Mesothelial cell of epicardium (in vitro differentiated cells): ENCODE measurements around the gene PCDH17. TPM values are rescaled to one million over a fixed set of nuclear protein-coding genes. Genes with fewer than 3 reads are reported as not detected.

Source experiments
- DNase-seq, 2 experiments: peaks; one replicate each; pipeline ENCODE4 v3.0.0; 2021; ENCODE audit warnings: low spot score in 2 of 2; ENCODE audit not compliant: unreplicated experiment in 2 of 2
- H3K27ac Mint-ChIP-seq: 2 replicates; pipeline ENCODE4 v1.8.0; 2021; ENCODE audit warnings: mixed read lengths
- H3K27me3 Mint-ChIP-seq: 2 replicates; pipeline ENCODE4 v1.8.0; 2021; ENCODE audit warnings: low read depth, mixed read lengths
- H3K36me3 Mint-ChIP-seq: 2 replicates; pipeline ENCODE4 v1.8.0; 2021; ENCODE audit warnings: mixed read lengths
- H3K4me1 Mint-ChIP-seq: 2 replicates; pipeline ENCODE4 v1.8.0; 2021; ENCODE audit warnings: mixed read lengths
- H3K4me3 Mint-ChIP-seq: 2 replicates; pipeline ENCODE4 v1.8.0; 2021; ENCODE audit warnings: mild to moderate bottlenecking, moderate library complexity, mixed read lengths
- H3K9me3 Mint-ChIP-seq: 2 replicates; pipeline ENCODE4 v1.8.0; 2021; ENCODE audit warnings: mixed read lengths
- total RNA-seq: library from RNA; stranded (reverse); gene quantifications from 3 replicates; pipeline ENCODE4 v1.2.1, GENCODE V29; 2021
- TF ChIP-seq, protein P1 (sequence below): fragments of 200-600 bp; sonication (generic); IDR thresholded peaks from one replicate; pipeline ENCODE4 v1.5.0; 2021; ENCODE audit warnings: antibody characterized with exemption; ENCODE audit not compliant: unreplicated experiment

Gene PCDH17
- total RNA-seq, 1 donor from 2014 or later: 9.3 TPM

DNA sequence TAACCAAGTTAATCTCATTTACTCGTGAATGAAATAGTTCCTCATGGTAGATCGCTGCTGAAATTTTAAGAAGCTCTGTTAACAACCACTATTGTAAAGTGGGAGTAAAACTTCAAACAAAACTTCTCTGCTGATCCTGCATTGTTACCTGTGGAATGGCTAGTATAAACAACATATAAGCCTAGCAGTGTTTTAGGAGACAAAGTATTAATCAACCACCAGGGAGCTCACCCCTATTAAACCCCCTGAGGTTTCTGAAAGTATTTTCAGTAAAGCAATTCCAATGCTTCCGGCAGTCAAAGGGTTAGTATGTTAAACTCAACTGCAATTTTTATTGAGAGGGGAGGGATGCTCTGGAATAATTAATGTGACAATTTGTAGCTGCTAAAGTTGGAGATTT, 30.0 kb upstream of the PCDH17 start:
- no peak overlapping the region for H3K27ac Mint-ChIP-seq
- TF ChIP-seq, protein P1, sequence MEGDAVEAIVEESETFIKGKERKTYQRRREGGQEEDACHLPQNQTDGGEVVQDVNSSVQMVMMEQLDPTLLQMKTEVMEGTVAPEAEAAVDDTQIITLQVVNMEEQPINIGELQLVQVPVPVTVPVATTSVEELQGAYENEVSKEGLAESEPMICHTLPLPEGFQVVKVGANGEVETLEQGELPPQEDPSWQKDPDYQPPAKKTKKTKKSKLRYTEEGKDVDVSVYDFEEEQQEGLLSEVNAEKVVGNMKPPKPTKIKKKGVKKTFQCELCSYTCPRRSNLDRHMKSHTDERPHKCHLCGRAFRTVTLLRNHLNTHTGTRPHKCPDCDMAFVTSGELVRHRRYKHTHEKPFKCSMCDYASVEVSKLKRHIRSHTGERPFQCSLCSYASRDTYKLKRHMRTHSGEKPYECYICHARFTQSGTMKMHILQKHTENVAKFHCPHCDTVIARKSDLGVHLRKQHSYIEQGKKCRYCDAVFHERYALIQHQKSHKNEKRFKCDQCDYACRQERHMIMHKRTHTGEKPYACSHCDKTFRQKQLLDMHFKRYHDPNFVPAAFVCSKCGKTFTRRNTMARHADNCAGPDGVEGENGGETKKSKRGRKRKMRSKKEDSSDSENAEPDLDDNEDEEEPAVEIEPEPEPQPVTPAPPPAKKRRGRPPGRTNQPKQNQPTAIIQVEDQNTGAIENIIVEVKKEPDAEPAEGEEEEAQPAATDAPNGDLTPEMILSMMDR: no peak
- no peaks in the 10 kb centered on the region for H3K27me3 Mint-ChIP-seq
- no peak overlapping the region for H3K4me3 Mint-ChIP-seq
- H3K36me3 Mint-ChIP-seq: no peaks in the 10 kb centered on the region
- H3K4me1 Mint-ChIP-seq: no peaks in the 10 kb centered on the region
- DNase-seq: no peak
- H3K9me3 Mint-ChIP-seq: no peaks in the 10 kb centered on the region

DNA sequence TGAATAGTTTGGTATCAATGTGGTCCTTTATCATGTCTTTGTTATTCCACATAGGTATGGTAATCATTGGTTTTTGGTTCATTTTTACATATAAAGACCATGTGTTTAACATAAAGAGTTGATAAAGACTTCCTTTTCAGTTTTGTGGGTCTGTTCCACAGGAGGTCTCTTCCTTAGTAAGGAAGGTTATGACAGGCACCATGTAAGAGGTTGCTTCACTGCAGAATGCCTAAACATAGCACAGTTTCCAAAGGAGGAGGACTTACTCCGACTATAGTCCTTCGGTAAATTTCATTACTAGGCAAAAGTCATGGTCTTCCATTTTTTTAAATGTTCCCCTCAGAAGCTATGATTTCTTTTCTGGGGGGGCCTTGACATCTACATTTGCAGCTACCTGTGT, 27.1 kb upstream of the PCDH17 start:
- Mint-ChIP-seq H3K9me3 (peaks cover 4% of the 10 kb centered on the region), H3K36me3 (no peaks in the 10 kb centered on the region), H3K4me3 (no peak overlapping the region), H3K27ac (no peak overlapping the region), H3K27me3 (no peaks in the 10 kb centered on the region), H3K4me1 (no peaks in the 10 kb centered on the region)
- TF ChIP-seq, protein P1: no peak
- DNase-seq: no peak

DNA sequence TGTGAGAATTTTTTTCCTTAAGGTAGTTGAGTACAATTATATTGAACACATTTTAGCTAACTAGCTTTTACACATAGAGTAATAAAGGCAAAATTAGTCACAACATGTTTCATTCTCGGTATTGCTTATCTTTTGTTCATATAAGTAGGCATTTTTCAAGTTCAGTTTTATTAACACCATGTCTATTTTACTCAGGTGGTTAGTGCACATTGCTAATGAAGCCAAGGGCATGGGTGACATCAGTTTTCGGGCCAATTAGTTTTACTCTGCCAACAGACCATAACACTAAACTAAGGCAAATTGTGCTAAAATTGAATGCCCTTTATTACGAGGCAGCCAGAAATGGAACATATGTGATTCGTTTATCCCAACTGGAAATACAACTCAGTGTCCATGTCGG, 19.6 kb upstream of the PCDH17 start:
- peaks cover 4% of the 10 kb centered on the region for H3K9me3 Mint-ChIP-seq
- TF ChIP-seq, protein P1: no peak

DNA sequence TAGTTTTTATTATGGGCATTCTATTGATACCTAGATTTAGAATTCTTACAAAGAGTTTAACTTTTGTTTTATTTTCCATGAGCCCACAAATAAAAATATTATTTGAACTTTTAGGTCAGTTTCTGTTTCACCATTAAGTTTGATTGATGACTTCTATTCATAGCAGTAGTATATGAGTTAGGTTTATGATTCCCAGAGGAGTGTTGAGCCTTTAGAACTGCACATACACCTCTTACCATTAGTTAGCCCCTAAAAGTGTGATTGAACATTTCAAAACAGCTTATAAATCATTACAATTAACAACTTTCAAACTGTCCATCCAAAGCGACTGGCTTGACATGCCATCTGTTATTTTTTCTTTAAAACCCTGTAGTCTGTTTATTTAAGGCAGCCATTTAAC, 19.0 kb upstream of the PCDH17 start:
- TF ChIP-seq, protein P1: no peak
- no peak for DNase-seq
- Mint-ChIP-seq H3K27ac (no peak overlapping the region), H3K9me3 (peaks cover 4% of the 10 kb centered on the region), H3K4me3 (no peak overlapping the region), H3K36me3 (no peaks in the 10 kb centered on the region), H3K4me1 (no peaks in the 10 kb centered on the region), H3K27me3 (no peaks in the 10 kb centered on the region)

More for the DNA sequence above, 19.6 kb upstream of the PCDH17 start:
- Mint-ChIP-seq H3K4me3 (no peak overlapping the region), H3K36me3 (no peaks in the 10 kb centered on the region), H3K4me1 (no peaks in the 10 kb centered on the region), H3K27ac (no peak overlapping the region), H3K27me3 (no peaks in the 10 kb centered on the region)
- DNase-seq: no peak

DNA sequence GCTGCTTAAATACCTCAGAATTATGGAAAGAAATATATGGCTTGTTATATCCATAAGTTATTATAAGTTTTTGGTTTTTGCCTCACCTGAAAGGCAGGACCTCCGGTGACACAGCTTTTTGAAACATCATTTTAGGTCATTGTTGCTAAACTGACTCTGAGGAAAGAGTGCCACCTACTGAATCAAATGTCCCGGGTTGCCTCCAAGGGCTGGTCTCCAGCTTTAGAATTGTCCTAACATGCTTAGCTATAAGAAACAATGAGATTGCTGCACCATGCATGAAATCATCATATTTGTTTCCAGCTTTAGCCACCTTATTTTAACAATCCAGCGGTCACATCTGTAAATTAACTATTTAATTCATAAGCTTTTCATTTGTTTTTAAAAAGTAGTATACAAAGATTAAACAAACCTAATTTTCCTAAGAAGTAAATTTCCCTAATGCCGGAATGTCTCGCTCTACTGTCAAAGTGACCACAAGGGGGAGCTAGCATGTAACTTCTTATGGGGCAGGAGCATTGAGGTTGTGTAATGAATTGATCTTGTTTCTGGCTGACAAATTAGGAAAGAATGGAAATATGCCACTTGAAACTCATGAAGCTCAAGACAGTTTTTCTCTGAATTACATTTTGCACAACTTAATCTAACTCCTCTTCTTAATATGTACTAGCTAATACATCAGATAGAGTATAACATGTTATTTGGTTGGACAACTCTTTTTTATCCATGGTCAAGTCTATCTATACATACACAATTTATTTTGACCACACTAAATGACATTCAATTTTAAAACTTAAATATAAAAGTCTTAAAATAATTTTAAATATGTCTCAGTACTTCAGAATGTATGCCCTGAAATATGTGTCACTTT, 6.7 kb upstream of the PCDH17 start:
- Mint-ChIP-seq H3K4me3 (peak overlapping the region; percentile 41), H3K27me3 (peaks cover 1% of the 10 kb centered on the region), H3K4me1 (peaks cover 10% of the 10 kb centered on the region), H3K27ac (no peak overlapping the region), H3K9me3 (no peaks in the 10 kb centered on the region), H3K36me3 (no peaks in the 10 kb centered on the region)
- peak in 1 of 2 experiments; percentile 39 for DNase-seq
- TF ChIP-seq, protein P1: peak; percentile 88
